WI38 (cell line): ENCODE measurements around the gene SOX3.

Experiments
- H3K4me3 ChIP-seq: 2 replicates; pipeline ENCODE4 v1.5.1; 2011; ENCODE audit warnings: low read depth, mild to moderate bottlenecking, control low read depth, low read length
- TF ChIP-seq, protein P1 (sequence below): IDR thresholded peaks from 2 replicates; pipeline ENCODE4 v1.5.1; 2012; ENCODE audit warnings: low read depth, mild to moderate bottlenecking, control low read depth, low read length

SOX3 gene

DNA sequence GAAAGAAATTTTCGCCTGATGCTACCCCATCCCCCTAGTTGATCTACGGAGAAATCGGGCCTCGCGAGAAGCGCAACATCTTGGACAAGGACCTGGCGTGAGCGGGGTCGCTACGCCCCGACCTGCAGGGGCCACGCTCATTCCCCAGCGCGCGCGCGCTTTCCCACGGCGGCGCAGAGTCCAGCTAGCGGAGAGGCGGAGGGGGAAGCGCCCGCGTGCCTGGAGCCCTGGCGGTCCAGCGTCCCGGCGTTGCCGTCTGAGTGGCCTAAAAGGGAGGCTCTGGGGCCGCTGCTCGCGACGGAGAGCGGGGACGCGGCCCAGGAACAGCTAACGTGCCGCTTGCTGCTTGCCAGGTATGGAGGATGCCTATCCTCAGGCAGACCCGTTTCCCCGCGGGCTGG, 6.0 kb upstream of the SOX3 start:
- TF ChIP-seq, protein P1, sequence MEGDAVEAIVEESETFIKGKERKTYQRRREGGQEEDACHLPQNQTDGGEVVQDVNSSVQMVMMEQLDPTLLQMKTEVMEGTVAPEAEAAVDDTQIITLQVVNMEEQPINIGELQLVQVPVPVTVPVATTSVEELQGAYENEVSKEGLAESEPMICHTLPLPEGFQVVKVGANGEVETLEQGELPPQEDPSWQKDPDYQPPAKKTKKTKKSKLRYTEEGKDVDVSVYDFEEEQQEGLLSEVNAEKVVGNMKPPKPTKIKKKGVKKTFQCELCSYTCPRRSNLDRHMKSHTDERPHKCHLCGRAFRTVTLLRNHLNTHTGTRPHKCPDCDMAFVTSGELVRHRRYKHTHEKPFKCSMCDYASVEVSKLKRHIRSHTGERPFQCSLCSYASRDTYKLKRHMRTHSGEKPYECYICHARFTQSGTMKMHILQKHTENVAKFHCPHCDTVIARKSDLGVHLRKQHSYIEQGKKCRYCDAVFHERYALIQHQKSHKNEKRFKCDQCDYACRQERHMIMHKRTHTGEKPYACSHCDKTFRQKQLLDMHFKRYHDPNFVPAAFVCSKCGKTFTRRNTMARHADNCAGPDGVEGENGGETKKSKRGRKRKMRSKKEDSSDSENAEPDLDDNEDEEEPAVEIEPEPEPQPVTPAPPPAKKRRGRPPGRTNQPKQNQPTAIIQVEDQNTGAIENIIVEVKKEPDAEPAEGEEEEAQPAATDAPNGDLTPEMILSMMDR, result no peak

DNA sequence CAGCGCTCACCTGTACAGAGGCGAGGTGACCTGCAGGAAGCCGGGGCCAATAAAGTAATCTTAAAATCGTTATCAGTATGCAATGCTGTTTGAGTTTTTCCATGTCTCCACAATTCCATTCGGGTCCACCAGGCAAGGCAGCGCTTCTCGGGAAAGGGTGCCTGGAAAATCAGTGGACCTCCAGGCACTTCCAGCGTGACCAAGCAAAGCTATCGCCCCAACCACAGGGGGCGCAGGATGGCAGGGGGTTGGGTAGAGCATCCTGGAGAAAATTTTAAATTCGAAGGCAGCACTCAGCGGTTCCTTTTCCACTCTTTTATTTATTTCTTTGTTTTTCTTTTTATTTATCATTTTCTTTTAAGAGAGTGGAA, 5.4 kb upstream of the SOX3 start:
- no peak overlapping the region for H3K4me3 ChIP-seq
- TF ChIP-seq, protein P1, result no peak

More for the DNA sequence above, 6.0 kb upstream of the SOX3 start:
- H3K4me3 ChIP-seq, result no peak overlapping the region

DNA sequence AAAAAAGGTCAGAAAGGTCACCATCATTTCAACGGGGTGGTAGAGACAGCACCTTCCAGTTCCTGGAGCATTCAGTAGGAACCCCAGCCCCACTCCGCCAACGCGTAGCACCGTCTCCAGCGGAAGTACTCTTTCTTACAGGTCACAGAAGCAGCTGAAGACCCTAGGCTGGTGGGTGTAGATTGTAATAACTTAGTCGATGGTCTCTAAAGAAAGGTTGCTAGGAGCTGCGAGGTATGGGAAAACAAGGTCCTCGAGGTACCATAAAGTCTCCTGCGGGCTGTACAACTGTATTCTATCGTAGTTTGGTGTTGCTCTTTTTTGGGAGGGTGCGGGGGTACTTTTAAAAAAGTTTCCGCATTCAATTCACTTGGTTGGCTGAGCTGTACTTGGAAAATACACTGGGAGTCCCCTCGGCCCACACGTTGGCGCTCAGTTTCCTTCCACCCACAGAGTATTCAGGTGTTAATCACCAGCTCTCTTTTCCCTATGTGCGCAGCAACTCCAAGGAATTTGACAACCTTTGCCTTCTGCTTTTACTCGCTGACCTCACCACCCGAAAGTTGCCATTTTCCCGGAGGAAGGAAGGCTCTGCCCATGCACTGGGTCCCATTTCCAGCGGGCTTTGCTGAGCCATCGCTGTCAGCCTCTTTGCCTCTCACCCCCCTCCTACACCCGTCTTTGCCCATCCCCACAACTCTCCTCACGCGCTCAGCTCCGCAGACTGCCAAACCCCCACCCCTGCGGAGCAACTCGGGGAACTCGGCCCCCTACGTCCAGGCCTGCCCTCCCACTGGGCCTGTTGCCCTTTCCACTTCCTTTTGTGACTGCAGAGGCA, 4.8 kb upstream of the SOX3 start:
- H3K4me3 ChIP-seq, result no peak overlapping the region
- TF ChIP-seq, protein P1, result no peak

DNA sequence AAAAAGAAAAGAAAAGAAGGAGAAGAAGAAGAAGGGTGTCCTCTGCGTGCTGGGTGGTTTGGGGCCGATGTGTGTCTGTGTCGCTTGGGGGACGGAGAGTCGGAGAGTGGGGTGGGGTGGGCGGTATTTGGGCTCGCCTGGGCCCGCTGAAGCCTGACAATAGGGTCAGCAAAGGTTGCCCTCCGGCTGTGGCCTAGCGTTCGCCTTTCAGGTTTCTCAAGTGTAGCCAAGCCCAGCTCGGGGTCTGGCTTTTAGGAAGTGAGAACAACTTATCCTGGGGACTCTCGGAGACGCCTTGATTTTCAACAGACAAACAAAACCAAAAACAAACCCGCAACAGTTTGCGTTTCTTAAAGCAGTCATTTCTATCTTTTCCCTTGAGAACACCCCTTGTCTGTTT, 4.1 kb upstream of the SOX3 start:
- TF ChIP-seq, protein P1, result no peak
- no peak overlapping the region for H3K4me3 ChIP-seq

DNA sequence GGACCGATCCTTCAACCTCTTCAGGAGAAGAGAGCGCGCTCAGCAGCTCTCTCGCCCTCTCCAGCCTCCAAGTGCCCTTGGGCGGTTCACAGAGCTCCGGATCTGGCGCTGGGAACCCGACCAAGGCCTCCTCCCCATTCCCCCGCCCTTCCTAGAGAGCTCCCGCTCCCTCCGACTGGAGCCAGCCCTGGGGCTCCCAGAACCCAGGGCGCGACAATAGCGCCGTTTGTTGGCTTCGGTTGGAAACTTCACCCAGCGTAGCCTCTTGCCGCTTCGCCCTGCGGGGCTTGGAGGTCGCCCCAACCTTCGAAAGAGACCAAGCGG, 3.1 kb upstream of the SOX3 start:
- H3K4me3 ChIP-seq, result no peak overlapping the region
- TF ChIP-seq, protein P1, result no peak

DNA sequence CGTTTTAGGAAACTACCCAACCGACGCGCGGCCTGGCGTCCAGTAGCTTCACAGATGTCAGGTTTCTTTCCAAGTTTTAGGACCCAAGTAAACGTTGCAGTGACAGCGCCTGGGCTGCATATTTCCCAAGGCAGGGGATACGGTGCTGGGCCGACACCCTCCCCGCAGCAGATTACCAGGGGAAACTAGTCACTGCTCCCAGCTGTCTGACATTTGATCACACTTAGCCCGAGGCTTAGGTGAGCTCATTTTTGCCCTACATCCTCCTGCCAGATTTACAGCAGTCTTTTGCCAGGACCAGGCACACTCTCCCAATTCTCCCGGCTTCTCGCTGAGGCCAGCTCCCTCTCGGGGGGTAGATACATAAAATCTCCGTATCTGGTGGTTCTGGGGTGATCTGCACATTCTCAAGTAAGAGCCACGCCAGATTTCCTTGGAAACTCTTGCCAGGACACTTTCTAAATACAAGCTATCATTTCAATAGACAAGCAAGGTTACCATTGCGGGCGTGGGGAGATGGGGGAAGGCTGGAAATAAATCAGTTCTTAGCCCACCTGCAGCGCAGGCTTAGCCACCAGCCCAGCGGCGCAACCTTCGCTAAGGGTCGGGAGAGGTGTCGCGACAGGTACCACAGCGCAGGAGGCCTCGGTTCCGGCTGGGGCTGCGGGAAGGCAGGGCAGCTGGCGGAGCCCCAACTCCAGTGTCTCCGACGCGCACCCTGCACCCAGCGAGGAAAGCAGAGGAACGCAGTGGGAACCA, 2.5 kb upstream of the SOX3 start:
- H3K4me3 ChIP-seq, result no peak overlapping the region
- TF ChIP-seq, protein P1, result no peak
